Aorta (tissue), 5 donors: Measurements from ENCODE around the gene ACOT8. TPM values are rescaled to one million over a fixed set of nuclear protein-coding genes. Genes with fewer than 3 reads are reported as not detected.
A peak's percentile ranks its signal among the peaks of the same experiment; 100 is the strongest.
"Not testable (repeated sequence)": the region's sequence is repeated elsewhere in the genome, so short reads cannot be mapped to it uniquely, and the experiment has no call there.

Experiments
- ATAC-seq: fragments of 200-7000 bp; cut with Tn5 transposase; one replicate; pipeline ENCODE4 v1.9.1; 2022; ENCODE audit warnings: moderate library complexity; ENCODE audit not compliant: low FRiP score
- DNase-seq, 2 donors: peaks; one replicate each; pipeline ENCODE4 v3.0.0-alpha.2; 2020
- H3K27ac ChIP-seq, 2 donors: one replicate each; pipeline ENCODE4 v1.5.1; 2013; ENCODE audit warnings: low read length in 2 of 2, mild to moderate bottlenecking in 2 of 2, moderate library complexity in 2 of 2, control low read depth in 1 of 2, inconsistent platforms in 1 of 2, low read depth in 1 of 2
- H3K27me3 ChIP-seq, 2 donors: one replicate each; pipeline ENCODE4 v1.6.1; 2013; ENCODE audit warnings: control low read depth in 1 of 2, low read length in 1 of 2, mild to moderate bottlenecking in 1 of 2, moderate library complexity in 1 of 2; ENCODE audit not compliant: insufficient read depth in 2 of 2, control insufficient read depth in 1 of 2
- H3K36me3 ChIP-seq, 2 donors: one replicate each; pipeline ENCODE4 v1.6.1; 2013; ENCODE audit warnings: control low read depth in 1 of 2, low read length in 1 of 2, mild to moderate bottlenecking in 1 of 2; ENCODE audit not compliant: insufficient read depth in 2 of 2, control insufficient read depth in 1 of 2
- H3K4me1 ChIP-seq, 2 donors: one replicate each; pipeline ENCODE4 v1.6.1; 2013; ENCODE audit warnings: low read length in 2 of 2, control low read depth in 1 of 2, mild to moderate bottlenecking in 1 of 2, moderate library complexity in 1 of 2; ENCODE audit not compliant: insufficient read depth in 2 of 2, control insufficient read depth in 1 of 2
- H3K4me3 ChIP-seq, 2 donors: one replicate each; pipeline ENCODE4 v1.5.1; 2013; ENCODE audit warnings: low read length in 2 of 2, control low read depth in 1 of 2, mild to moderate bottlenecking in 1 of 2
- H3K9me3 ChIP-seq: one replicate; pipeline ENCODE4 v1.6.1; 2013; ENCODE audit warnings: mild to moderate bottlenecking, low read length; ENCODE audit not compliant: control insufficient read depth
- WGBS, 2 donors: extraction: QIAGEN DNeasy Blood & Tissue Kit; methylation state at CpG; one replicate each; pipeline ENCODE4 v1.1.7; 2013; 5-methylcytosine and 5-hydroxymethylcytosine counted together
- intact Hi-C, 2 donors: fragments of 100-400 bp; cut with DNase I; formaldehyde crosslinking; loops; one replicate each; pipeline versions ENCODE4 v1.14.2 to v1.15.0; 2022
- polyA plus RNA-seq, 2 donors: library from polyadenylated mRNA; stranded (reverse); fragments of 200-250 nt; gene quantifications; one replicate each; pipeline ENCODE4 v1.2.3, GENCODE V29; 2013
- total RNA-seq, 2 donors: library from RNA; stranded (reverse); fragmentation: NEBNext Ultra II Directional; extraction: Animal tissue kit (Norgen Biotek cat#: 25700); gene quantifications; one replicate each; pipeline ENCODE4 v1.2.1, GENCODE V29; 2021
- donor health status: healthy with polysubstance abuse.
- donor health status: Bipolar disorder and iron deficiency.
- donor health status: DM: no; HTN: no; CAD: no.
- donor health status: DM: no; HTN: no; CAD: no.
- donor health status: DM: yes; HTN: yes; CAD: no.

The ACOT8 gene
- total and polyA plus RNA-seq, 4 donors, result 11.2 to 32.5 (median 20.0) TPM

GRCh38 chr20:45812157-45813005, 44.8 kb downstream of the ACOT8 start, which contains the start of gene UBE2C:
UBE2C (plus strand) TSS chr20:45812644; CDS start chr20:45812696, 52 bp downstream.
- H3K27me3 ChIP-seq, result no peaks in the 10 kb centered on the region
- ATAC-seq (peak; percentile 98), DNase-seq (peak; percentile 98)
- H3K4me3 ChIP-seq, result no peak within 1 kb of the TSS
- no peak within 1 kb of the TSS for H3K27ac ChIP-seq
- H3K4me1 ChIP-seq, result peaks cover 0 to 3% of the 10 kb centered on the region in 2 donors
- no peaks in the 10 kb centered on the region for H3K36me3 ChIP-seq
- intact Hi-C loops, result no loop called here
- WGBS, 2 donors, result 0 to 1% methylated on average over 65 of the region's 65 CpGs
- H3K9me3 ChIP-seq, result no peaks in the 10 kb centered on the region

- Histone ChIP-seq H3K9me3 (no peaks in the 10 kb centered on the region), H3K4me1 (no peaks in the 10 kb centered on the region), H3K27me3 (no peaks in the 10 kb centered on the region), H3K36me3 (peaks cover 0 to 4% of the 10 kb centered on the region in 2 donors), H3K27ac (no peak overlapping the region), H3K4me3 (no peak overlapping the region)
- ATAC-seq, result no peak
- intact Hi-C loops, result no loop called here
- WGBS, 2 donors, result 93 to 96% methylated on average over 8 of the region's 8 CpGs
- DNase-seq, result no peak
These were observed 46.8 kb downstream of the ACOT8 start for GRCh38 chr20:45810191-45810970.

- intact Hi-C loops, result loop anchor here in 1 of 2 donors (5.0 kb wide), 1 partner anchor 35 kb away; no protein-coding TSS in a partner anchor
- peaks cover 0 to 14% of the 10 kb centered on the region in 2 donors for H3K36me3 ChIP-seq
- 89 to 91% methylated on average over 7 of the region's 7 CpGs for WGBS, 2 donors
- H3K9me3 ChIP-seq, result no peaks in the 10 kb centered on the region
- no peaks in the 10 kb centered on the region for H3K4me1 ChIP-seq
- H3K4me3 ChIP-seq, result no peak overlapping the region
- H3K27ac ChIP-seq, result no peak overlapping the region
- no peaks in the 10 kb centered on the region for H3K27me3 ChIP-seq
- DNase-seq (no peak), ATAC-seq (no peak)
These were observed 55.3 kb downstream of the ACOT8 start for GRCh38 chr20:45801851-45802250.

- Histone ChIP-seq H3K9me3 (no peaks in the 10 kb centered on the region), H3K27me3 (no peaks in the 10 kb centered on the region), H3K27ac (no peak overlapping the region), H3K4me3 (no peak overlapping the region), H3K36me3 (peaks cover 2 to 4% of the 10 kb centered on the region in 2 donors), H3K4me1 (no peaks in the 10 kb centered on the region)
- intact Hi-C loops, result loop anchor here (5.0 to 10.0 kb wide), 4 partner anchors 93 to 286 kb away; partner anchors contain the start of genes CTSA (in 2 of the 2), NEURL2 (in 2 of the 2), NCOA5 (in 1 of the 2) and PCIF1 (in 1 of the 2)
- WGBS, 2 donors, result 23% methylated on average over 4 of the region's 4 CpGs
- ATAC-seq (peak; percentile 89), DNase-seq (peak; percentile 11 to 67)
These were observed 58.1 kb downstream of the ACOT8 start for GRCh38 chr20:45798935-45799642.

GRCh38 chr20:45797955-45798354, 59.2 kb downstream of the ACOT8 start:
- ATAC-seq, H3K36me3 ChIP-seq, H3K27me3 ChIP-seq, H3K4me1 ChIP-seq, H3K27ac ChIP-seq, H3K9me3 ChIP-seq, H3K4me3 ChIP-seq, DNase-seq: not testable (repeated sequence)
- intact Hi-C loops, result loop anchor here (5.0 to 10.0 kb wide), 4 partner anchors 94 to 287 kb away; partner anchors contain the start of genes CTSA (in 2 of the 2), NEURL2 (in 2 of the 2), NCOA5 (in 1 of the 2) and PCIF1 (in 1 of the 2)
- 97 to 98% methylated on average over 3 of the region's 3 CpGs for WGBS, 2 donors

GRCh38 chr20:45797510-45797909, 59.7 kb downstream of the ACOT8 start:
- H3K4me3 ChIP-seq, H3K36me3 ChIP-seq, H3K4me1 ChIP-seq, ATAC-seq, H3K27ac ChIP-seq, DNase-seq, H3K27me3 ChIP-seq, H3K9me3 ChIP-seq: not testable (repeated sequence)
- intact Hi-C loops, result loop anchor here (5.0 to 10.0 kb wide), 4 partner anchors 95 to 287 kb away; partner anchors contain the start of genes CTSA (in 2 of the 2), NEURL2 (in 2 of the 2), NCOA5 (in 1 of the 2) and PCIF1 (in 1 of the 2)
- WGBS, 2 donors, result no CpG with 5 or more reads among the region's 1 CpG

GRCh38 chr20:45796337-45797065, 60.7 kb downstream of the ACOT8 start:
- no peak for DNase-seq
- intact Hi-C loops, result loop anchor here (5.0 to 10.0 kb wide), 4 partner anchors 96 to 288 kb away; partner anchors contain the start of genes CTSA (in 2 of the 2), NEURL2 (in 2 of the 2), NCOA5 (in 1 of the 2) and PCIF1 (in 1 of the 2)
- Histone ChIP-seq H3K27me3 (no peaks in the 10 kb centered on the region), H3K9me3 (no peaks in the 10 kb centered on the region), H3K4me3 (no peak overlapping the region), H3K36me3 (peaks cover 2 to 8% of the 10 kb centered on the region in 2 donors), H3K27ac (no peak overlapping the region), H3K4me1 (peaks cover 0 to 5% of the 10 kb centered on the region in 2 donors)
- ATAC-seq, result no peak
- WGBS, 2 donors, result 87 to 91% methylated on average over 11 of the region's 11 CpGs
